H1 (cell line): ENCODE measurements around the gene PPIH. TPM values are rescaled to one million over a fixed set of nuclear protein-coding genes. Genes with fewer than 3 reads are reported as not detected.

ENCODE experiments used
- ATF2 ChIP-seq: IDR thresholded peaks from 2 replicates; pipeline ENCODE4 v1.6.1; 2012; ENCODE audit warnings: low read length, inconsistent platforms
- CBX8 ChIP-seq: fragments of 300-800, 300-1000 bp; sonication (generic); IDR thresholded peaks from 2 replicates; pipeline ENCODE4 v1.7.1; 2016; ENCODE audit warnings: low read depth, low read length, borderline replicate concordance
- CHD7 ChIP-seq: fragments of 300-600 bp; sonication (generic); IDR thresholded peaks from 2 replicates; pipeline ENCODE4 v1.7.1; 2012; ENCODE audit warnings: low read length, moderate library complexity, mild to moderate bottlenecking, inconsistent platforms; ENCODE audit not compliant: insufficient replicate concordance
- EGR1 ChIP-seq: IDR thresholded peaks from 2 replicates; pipeline ENCODE4 v1.6.1; 2011; ENCODE audit warnings: low read depth, low read length, borderline replicate concordance
- GTF2F1 ChIP-seq: IDR thresholded peaks from 2 replicates; pipeline ENCODE4 v1.6.1; 2012; ENCODE audit warnings: low read depth, low read length, improper control_type of control experiment, borderline replicate concordance
- SIRT6 ChIP-seq: IDR thresholded peaks from one replicate; pipeline ENCODE4 v1.7.1; 2012; ENCODE audit warnings: low read length, inconsistent platforms
- SP4 ChIP-seq: IDR thresholded peaks from 2 replicates; pipeline ENCODE4 v1.6.1; 2012; ENCODE audit warnings: low read length, inconsistent platforms
- ZNF274 ChIP-seq: IDR thresholded peaks from 2 replicates; pipeline ENCODE4 v1.7.0; 2012; ENCODE audit warnings: low read length, borderline replicate concordance; ENCODE audit errors: extremely low read depth
- polyA plus RNA-seq, 7 experiments: library from polyadenylated mRNA; depleted of rRNA in 3 of 7; stranded (reverse) in 5 of 7; unstranded in 2 of 7; fragments of >200 nt in 5 of 7; fragments of 200-250 nt in 2 of 7; gene quantifications; 1 replicate in 5 of 7; 2 replicates in 1 of 7; 4 replicates in 1 of 7; pipeline versions ENCODE4 v1.2.1 to v1.2.3, GENCODE V29; 2011 to 2013; ENCODE audit warnings: missing spikeins in 2 of 7, mixed read lengths in 2 of 7
- total RNA-seq: library from RNA; stranded (reverse); fragmentation: NEBNext Ultra II Directional; extraction: Animal tissue kit (Norgen Biotek cat#: 25700); gene quantifications from 2 replicates; pipeline ENCODE4 v1.2.1, GENCODE V29; 2021

Gene PPIH
- total and polyA plus RNA-seq, 2 of the 8 experiments (the other 6 are each of a cell fraction or from before 2014, with no cell fraction given) = 78.1 to 91.5 TPM

- no peak for TF ChIP-seq CHD7
- TF ChIP-seq ATF2 = no peak
- no peak for TF ChIP-seq ZNF274
- TF ChIP-seq EGR1 = peak; percentile 53; the same call in 1 of the 2 replicates
- TF ChIP-seq GTF2F1 = no peak
- TF ChIP-seq CBX8 = no peak
- no peak for TF ChIP-seq SIRT6
- peak; percentile 80; the same call in 1 of the 2 replicates for TF ChIP-seq SP4
Measured at GRCh38 chr1:42657981-42658876, at the start of gene PPIH (continued).
